HG03103 (cell line): ENCODE data around the gene REST.
A peak's percentile ranks its signal among the peaks of the same experiment; 100 is the strongest.

ENCODE experiments used
- ATAC-seq: cut with Tn5 transposase; IDR thresholded peaks from one replicate; pipeline ENCODE4 v1.9.1; 2021; ENCODE audit warnings: low read depth; ENCODE audit not compliant: unreplicated experiment

REST gene

DNA sequence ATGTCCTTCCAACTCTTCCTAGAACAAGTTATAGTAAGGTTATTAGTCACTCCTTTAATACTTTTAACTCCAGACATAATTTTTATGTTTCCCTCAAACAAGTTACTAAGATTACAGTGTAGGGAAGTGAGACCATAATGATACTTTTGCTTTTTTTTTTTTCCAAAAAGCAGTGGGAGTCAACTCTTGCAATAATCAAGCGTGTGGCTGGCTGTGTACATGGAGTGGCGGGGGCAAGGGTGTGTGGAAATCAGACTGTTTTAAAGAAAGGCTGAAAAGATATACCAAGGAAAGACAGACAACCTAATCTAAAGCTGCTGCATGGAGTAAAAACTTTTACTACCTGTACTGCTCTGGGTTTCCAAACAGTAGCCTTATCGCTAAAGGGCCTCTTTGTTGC, 65.6 kb downstream of the REST start:
- no peak for ATAC-seq

DNA sequence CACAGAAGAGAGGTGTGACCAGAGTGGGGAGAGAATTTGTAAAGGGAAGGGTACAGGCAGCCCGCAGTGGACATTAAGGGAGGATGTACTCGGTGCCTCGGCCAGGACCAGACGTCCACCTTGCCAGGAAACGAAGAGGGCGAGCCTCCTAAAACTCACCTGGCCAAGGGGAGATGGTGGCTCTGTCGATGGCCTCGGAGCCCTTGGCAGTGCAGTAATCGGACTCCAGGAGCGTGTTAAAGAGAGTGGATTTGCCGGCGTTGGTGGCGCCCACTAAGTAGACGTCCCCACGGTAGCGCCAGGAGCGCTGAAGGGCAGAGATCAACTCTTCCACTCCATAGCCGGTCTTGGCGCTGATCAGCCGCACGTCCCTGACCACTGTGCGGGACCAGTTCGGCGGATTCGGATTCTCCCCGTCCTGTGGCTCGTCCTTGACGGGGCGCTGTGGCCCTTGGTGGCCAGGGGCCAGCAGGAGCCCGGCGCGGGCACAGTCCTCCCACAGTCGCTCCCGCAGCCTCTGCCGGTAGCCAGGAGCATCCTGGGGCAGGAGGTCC, 68.7 kb downstream of the REST start:
- ATAC-seq = no peak

DNA sequence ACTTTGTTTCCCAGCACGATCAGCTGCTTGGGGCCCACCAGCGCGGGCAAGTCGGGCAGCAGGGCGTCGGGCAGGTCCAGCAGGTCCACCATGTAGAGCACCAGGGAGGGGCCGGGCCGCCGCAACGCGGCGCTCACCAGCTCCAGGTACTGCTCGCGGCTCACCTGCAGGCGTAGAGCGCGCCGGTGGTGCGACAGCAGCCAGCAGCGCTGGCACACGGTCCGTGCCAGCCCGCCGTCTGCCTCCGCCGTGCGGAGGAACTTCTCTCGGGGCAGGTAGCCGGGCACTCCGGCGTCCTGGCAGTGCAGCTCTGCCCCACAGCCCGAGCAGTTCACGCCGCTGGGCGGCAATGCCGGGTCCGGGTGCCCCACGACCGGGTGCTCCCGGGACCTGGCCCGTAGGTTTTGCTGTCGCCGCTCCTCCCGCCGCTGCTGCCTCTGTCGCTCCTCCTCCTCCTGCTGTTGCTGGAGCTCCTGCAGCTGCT, 69.2 kb downstream of the REST start:
- peak; percentile 18 for ATAC-seq

DNA sequence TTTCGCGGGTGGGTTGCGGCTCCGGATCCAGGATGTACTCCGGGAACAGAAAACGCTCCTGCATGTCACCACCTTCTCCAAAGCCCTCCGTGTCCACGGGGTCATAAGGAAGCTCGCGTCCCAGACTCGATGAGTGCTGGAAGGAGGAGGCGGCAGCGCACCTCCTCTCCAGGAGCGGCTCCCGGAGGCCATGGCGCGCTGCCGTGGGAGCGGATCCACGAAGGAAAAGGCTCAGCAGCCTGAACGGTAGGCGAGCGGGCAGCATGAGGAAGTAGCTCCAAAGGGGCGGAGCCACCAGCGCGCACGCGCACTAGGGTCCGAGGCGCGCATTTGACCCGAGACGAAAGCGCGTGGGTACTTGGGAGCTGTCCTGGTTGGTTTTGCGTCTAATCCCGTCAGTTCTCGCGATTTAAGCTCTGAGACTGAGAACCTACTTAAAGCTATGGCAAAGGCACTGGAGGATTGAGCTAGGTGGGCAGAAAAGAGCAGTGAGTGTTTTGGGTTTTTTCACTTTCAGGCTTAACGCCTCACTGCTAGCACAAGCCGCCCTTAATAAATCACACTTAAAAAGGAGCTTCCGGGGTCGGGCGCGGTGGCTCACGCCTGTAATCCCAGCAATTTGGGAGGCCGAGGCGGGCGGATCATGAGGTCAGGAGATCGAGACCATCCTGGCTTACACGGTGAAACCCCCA, 69.8 kb downstream of the REST start, which contains the start of gene NOA1:
Gene NOA1, minus strand, starts transcription at position 286 of the 692 bp plus-strand sequence. Its CDS starts 21 bp downstream, at position 265.
- ATAC-seq = peak; percentile 81

DNA sequence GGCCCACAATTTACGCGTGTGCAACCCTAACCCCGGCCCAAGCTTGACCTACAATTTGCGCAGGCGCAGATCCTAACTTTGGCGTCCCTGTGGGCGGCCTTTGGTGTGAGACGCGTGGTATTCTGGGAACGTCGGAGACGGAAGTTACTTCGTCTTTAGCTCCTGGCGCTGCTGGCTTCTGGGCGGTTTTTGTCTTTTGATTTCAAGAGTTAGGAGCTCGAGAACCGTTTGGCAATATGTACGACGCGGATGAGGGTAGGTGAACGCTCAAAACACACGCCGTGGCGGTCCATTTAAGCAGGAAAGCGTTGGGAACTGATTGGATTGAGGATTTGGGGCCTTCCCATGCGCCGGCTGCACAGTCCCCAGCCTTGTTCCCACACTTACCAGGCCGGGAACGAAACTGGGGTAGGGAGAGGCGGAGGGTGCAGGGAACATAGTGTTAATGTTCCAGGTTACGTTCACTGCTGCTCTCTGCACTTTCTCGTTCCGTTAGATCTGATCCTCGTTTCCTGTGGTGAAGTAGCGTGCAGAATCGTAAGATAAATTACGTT, 71.1 kb downstream of the REST start, which contains the start of gene POLR2B:
Gene POLR2B, plus strand, starts transcription at position 147 of the 554 bp plus-strand sequence. Its CDS starts 90 bp downstream, at position 237.
- ATAC-seq = peak; percentile 46

DNA sequence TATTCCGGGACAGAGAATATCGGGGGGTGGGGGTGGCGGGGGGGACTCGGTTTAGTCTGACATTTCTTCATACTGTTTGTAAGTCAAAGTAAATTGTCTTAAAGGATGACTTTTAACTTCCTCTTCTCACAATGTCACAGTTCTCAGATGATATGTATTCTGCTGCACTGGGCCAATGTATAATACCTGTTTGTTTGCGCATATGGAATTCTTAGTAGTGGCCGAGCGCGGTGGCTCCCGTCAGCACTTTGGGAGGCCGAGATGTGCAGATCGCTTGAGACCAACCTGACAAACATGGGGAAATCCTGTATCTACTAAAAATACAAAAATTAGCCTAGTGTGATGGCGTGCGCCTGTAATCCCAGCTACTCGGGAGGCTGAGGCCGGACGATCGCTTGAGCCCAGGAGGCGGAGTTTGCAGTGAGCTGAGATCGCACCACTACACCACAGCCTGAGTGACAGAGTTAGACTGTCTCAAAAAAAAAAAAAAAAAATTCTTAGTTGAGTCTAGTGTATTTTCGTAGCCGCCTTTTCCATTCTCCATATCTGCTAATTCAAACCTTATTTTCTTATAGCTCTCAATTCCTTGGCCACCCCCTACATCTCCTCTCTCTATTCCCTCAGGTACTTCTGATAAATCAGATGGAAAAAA, 71.8 kb downstream of the REST start:
- no peak for ATAC-seq

DNA sequence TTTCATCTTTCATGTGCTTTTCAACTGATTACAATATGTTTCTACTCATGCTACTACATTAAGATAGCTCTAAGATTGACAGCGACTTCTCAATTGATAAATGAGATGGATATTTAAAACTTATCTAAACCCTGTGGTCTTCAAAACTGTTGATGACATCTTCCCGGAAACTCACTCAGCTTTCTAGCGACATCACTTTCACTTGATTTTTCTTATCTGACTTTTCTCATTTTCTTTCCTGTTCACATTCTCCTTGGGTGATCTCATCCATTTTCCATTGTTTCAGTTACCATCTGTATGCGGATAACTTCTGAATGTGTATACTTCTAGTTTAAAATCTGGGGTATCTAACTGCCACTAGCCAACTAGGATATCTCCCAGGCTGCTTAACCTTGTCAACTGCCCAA, 74.1 kb downstream of the REST start:
- no peak for ATAC-seq

DNA sequence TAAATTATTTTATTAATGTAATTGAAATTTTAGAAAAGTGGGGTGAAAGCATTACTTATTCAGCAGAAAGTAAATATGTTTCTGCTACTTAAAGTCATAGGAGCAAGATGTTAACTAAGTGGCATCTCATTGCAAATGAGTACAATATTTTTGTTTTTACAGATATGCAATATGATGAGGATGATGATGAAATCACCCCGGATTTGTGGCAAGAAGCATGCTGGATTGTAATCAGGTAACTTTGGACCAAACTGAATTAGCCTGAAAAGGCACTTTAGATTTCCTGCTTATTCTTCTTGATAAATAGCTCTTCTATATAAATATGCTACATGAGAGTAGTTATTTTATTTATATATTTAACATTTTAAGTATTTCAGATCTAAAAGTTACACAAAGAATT, 78.5 kb downstream of the REST start:
- no peak for ATAC-seq

DNA sequence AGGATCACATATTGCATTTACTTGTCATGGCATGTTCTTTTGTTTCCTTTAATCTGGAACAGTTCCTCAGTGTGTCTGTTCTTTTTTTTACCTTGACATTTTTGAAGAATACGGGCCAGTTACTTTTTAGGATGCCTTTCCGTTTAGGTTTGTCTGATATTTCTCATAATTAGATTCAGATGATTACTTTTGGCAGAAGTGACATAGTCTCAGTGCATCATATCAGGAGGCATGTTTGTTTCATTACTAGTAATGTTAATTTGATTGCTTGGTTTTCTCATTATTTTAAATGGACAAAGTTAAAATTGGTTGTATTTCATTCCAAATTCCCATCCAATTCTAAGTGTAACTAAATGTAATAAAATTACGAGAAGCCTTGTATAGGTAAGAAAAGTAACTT, 79.3 kb downstream of the REST start:
- ATAC-seq = no peak

DNA sequence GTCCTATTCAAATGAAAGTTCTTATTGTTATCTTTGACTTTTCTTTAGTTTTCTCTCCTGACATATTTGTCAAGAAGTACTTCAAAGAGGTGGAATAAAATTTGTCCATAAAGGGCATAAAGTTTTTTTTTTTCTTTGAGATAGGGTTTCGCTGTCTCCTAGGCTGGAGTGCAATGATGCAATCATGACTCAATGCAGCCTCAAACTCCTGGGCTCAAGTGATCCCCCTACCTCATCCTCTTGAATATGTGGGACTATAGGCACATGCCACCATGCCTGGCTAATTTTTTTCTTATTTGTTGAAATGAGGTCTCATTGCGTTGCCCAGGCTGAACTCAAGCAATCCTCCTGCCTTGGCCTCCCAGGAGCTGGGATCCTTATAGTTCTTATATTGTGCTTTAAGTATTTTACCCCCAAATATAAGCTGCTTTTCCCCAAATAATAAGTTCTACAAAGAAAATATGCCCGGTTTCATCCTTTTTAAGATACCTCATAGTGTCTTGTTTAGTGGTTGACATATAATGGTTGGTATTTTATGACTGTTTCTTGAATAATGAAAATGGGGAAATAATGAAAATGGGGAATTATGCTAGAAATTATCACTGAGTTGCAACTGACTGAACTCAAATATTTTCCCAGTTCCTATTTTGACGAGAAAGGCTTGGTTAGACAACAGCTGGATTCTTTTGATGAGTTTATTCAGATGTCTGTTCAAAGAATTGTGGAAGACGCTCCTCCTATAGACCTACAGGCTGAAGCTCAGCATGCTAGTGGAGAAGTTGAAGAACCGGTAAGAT, 82.6 kb downstream of the REST start:
- no peak for ATAC-seq

DNA sequence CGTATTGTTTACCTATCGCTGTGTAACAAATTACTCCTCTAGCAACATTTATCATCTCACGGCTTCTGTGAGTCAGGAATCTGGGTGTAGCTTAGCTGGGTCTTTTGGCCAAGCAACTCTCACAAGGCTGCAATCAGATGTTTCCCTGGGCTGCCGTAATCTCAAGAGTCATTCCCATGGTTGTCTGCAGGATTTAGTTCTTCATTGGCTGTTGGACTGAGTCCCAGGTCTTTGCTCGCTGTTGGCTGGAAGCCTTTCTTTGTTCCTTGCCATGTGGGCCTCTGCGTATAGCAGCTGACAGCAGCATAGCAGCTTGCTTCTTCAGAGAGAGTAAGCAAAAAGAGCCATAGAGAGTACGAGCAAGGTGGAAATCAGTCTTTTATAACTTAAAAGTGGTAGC, 87.8 kb downstream of the REST start:
- ATAC-seq = no peak

DNA sequence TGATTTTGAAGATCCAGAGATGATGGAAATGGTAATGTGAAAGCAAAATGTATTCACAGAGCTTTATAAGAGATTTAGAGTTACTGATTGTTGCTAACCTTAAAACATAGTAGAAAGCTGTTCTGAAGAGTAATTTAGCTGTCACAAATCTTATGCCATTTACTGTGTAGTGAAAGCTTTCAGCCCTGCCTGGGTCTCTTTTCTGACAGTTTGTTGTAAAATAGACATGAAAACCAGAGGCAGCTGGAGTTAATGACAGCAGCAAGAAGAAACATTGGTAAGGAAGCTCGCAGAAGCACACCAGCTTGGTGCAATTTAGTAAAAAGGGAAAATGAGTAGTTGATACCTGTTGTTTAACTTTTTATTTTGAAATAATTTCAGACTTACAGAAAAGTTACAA, 92.1 kb downstream of the REST start:
- no peak for ATAC-seq

DNA sequence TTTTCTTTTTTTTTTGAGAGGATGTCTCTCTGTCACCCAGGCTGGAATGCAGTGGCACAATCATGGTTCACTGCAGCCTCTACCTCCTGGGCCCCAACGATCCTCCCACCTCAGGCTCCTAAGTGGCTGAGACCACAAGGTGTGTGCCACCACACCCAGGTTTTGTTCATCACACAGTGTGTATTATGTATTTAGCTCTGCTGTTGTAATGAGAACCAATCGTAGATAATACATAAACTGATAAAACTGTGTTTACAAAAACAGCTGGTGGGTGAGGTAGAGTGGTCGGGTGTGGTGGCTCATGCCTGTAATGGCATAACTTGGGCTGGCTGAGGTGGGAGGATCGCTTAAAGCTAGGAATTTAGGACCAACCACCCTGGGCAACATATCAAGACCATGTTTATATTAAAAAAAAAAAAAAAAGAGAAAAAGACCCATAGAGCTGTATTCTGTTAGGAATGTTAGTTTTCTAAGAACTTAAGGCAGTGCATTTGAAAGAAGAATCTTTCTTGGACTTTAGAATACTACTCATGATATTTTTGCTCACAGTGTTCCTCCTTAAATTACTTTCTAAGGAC, 105.9 kb downstream of the REST start:
- no peak for ATAC-seq
